Measurements from ENCODE around the gene REEP5.
"Not testable (repeated sequence)": the region's sequence is repeated elsewhere in the genome, so short reads cannot be mapped to it uniquely, and the experiment has no call there.

Gene REEP5

DNA sequence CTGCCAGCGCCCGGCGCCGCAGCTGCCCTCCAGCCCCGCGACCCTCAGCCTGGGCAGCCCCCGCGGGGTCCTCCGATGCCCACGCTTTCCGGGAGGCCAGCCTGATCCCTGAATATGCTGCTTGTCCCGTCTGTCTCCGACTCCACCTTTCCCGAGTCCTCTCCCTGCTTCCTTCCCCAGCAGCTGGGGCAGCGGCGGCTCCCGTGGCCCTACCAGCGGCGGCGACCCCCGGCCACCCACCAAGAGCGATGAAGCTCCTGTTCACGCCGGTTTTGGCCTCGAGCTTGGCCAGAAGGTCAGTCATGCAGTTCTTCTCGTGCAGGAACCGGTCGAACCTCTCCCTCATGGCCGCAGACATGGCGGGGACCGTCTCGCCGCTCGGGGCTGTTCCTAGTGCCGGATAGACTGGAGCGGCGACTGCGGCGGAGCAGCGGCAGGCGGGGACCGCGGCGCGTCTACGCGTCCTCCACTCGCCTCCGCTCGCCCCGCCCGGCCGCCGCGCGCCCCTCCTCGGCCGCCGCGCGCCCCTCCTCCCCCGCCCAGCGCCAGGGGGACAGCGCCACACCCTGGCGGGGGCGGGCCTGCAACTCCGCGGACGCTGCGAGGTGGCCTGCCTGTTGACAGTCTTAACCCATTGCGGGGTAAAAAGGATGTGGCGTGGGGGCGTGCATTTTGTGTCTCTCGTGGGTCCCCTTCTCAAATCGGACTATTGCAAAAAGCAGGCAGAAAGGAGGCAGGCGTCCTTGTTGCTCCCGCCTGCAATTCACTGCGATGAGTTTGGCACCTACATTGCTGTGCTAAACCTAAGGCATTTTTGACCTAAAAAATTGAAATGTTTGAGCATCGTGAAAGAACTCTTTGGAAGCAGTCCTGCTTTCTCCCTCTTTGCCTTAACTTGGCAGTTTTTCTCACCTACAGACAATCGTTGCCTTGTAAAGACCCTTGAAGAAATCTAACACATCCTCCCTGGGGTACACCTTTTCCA, at the start of gene REEP5:
REEP5 (minus strand) TSS at position 395 of the 985 bp plus-strand sequence; CDS start at position 358, 37 bp downstream.
- peak; percentile 86 for DNase-seq (ENCODE audit: low read depth, low spot score)

DNA sequence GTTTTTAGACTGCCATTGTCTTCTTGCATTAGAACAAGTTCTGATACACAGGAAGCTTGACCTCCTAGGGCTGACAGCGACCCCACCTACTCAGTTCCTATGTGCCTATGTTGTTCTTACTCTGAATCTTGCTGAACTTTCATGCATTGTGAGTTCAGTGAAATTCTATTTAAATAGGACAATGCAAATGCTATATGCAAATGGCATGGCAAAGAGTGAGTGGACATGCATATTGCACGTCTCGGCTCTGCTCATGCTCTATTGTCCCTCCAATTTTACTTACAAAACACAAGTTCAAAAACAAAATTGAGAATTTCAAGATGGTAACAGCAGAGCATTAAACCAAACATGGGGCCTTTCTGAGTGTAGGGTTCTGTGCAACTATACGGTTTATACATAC, 49.2 kb upstream of the REEP5 start:
- DNase-seq (ENCODE audit: low read depth, low spot score): no peak

DNA sequence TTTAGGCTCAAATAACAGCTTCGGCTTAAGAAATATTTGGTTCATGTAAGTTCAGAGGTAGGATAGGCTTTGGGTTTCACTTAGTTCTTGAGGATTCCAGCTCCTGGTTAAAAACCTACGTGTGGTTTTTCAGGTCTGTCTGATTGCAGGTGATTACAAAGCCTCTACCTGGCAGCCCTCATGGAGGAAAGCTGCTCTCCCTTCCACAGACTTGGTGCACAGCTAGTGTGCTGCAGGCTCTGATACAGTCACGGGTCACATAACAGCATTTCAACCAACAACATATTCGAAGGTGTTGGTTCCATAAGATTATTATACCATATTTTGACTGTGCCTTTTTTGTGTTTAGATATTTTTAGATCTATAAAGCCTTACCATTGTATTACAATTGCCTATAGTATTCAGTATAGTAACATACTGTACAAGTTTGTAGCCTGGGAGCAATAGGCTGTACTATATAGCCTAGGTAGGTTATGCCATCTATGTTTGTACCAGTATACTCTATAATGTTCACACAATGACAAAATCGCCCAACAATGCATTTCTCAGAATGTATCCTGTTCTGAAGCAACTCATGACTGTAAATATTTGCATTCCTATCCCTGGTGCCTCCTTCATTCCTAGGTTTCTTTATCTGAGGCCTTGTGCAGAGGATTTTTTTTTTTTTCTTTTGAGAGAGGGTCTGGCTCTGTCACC, 46.5 kb upstream of the REEP5 start:
- no peak for DNase-seq (ENCODE audit: low read depth, low spot score)

DNA sequence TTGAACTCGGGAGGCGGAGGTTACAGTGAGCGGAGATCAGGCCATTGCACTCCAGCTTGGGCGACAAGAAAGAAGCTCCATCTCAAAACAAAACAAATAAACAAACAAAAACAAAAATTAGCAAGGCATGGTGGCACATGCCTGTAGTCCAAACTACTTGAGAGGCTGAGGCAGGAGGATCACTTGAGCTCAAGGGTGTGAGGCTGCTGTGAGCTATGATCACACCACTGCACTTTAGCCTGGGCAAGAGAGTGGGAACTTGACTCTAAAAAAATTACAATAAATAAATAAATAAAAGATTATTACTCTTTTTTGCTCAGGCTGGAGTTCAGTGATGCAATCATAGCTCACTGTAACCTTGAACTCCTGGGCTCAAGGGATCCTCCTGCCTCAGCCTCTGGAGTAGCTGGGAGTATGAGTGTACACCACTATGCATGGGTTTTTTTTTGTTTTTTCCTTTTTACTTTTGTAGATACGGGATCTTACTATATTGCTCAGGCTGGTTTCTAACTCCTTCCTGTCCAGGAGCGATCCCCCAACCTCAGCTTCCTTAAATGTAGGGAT, 45.6 kb upstream of the REEP5 start:
- DNase-seq (ENCODE audit: low read depth, low spot score): no peak

DNA sequence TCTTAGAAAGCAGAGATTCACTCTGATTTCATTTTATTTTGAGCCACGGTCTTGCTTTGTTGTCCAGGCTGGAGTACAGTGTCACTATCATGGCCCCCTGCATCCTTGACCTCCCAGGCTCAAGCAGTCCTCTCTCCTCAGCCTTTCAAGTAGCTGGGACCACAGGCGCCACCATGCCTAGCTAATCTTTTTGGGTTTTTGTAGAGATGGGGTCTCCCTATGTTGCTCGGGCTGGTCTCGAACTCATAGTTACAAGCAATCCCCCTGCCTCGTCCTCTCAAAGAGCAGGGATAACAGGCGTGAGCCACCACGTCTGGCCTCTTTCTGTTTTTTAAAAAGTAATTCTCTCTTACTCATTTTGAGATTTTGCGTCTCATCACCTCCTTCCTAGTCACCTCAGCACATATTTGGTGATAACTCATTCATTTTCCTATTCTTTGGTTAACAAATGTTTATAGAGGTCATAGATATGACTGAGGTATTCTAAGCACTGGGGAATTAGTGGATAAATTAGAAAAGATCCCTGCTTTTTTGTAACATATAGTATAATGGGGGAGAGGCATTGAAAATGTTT, 43.8 kb upstream of the REEP5 start:
- DNase-seq (ENCODE audit: low read depth, low spot score): no peak

DNA sequence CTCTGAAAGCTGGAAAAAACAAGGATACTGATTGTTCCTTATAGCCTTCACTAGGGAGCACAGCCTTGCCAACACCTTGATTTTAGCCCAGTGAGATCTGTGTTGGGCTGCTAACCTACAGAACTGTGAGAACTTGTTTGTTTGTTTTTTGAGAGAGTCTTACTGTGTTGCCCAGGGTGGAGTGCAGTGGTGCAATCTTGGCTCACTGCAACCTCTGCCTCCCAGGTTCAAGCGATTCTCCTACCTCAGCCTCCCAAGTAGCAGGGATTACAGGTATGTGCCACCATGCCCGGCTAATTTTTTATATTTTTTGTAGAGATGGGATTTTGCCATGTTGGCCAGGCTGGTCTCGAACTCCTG, 41.3 kb upstream of the REEP5 start:
- not testable (repeated sequence) for DNase-seq (ENCODE audit: low read depth, low spot score)

DNA sequence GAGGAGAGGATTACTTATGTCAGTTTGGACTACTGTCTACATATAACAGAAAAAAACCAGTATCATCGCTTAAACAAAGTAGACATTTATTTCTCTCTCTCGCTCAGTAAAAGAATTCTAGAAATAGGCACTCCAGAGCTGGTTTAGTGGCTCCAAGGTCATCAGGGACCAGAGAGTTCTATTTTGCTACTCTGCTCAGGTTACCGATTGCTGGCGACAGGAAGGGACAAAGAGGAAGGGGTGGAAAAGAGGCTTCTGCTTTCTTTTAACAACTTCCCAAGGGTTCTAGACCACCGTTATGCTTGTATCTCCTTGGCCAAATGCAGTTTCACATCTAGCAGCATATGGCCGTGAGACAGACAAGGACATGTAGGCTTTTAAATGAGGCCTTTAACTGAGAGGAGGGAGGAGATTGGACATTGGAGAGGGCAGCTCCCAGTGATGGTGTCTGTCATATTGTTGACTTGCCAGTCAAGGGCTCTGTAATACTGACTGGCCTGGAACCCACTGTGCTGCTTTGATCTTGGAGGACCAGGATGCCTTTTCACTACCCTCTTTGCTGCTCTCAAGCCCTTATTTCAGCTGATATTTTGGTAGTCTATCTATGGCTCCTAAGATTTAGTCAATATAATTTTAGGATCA, 39.0 kb upstream of the REEP5 start:
- no peak for DNase-seq (ENCODE audit: low read depth, low spot score)

DNA sequence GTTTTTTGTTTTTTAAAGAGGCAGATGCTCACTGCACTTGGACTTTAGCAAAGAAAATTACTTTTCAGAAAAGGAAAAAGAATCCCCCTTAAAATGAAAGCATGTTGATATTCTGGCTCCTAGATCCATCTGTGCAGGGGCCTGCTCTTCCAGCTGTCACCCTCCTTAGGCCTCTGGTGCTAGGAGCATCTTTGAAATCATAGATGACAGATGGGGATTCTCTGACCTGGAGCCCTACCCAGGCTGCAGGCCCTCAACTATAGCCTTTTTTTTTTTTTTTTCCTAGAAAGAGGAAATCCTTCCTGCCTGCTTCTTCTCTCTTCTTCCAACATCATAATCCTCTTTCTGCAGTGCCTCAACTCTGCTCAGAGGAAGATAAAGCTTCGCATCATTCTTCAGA, 38.3 kb upstream of the REEP5 start:
- DNase-seq (ENCODE audit: low read depth, low spot score): no peak

DNA sequence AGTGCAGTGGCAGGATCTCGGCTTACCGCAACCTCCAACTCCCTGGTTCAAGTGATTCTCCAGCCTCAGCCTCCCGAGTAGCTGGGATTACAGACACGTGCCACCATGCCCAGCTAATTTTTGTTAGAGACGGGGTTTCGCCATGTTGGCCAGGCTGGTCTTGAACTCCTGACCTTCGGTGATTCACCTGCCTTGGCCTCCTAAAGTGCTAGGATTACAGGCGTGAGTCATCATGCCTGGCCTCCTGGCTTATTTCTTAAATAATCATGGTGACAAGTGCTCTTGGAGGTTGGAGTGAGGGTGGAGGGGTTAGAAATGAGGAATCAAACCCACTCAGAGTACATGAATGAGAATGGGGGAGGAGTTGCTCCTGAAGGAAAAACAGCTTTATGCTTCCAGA, 37.8 kb upstream of the REEP5 start:
- DNase-seq (ENCODE audit: low read depth, low spot score): not testable (repeated sequence)

DNA sequence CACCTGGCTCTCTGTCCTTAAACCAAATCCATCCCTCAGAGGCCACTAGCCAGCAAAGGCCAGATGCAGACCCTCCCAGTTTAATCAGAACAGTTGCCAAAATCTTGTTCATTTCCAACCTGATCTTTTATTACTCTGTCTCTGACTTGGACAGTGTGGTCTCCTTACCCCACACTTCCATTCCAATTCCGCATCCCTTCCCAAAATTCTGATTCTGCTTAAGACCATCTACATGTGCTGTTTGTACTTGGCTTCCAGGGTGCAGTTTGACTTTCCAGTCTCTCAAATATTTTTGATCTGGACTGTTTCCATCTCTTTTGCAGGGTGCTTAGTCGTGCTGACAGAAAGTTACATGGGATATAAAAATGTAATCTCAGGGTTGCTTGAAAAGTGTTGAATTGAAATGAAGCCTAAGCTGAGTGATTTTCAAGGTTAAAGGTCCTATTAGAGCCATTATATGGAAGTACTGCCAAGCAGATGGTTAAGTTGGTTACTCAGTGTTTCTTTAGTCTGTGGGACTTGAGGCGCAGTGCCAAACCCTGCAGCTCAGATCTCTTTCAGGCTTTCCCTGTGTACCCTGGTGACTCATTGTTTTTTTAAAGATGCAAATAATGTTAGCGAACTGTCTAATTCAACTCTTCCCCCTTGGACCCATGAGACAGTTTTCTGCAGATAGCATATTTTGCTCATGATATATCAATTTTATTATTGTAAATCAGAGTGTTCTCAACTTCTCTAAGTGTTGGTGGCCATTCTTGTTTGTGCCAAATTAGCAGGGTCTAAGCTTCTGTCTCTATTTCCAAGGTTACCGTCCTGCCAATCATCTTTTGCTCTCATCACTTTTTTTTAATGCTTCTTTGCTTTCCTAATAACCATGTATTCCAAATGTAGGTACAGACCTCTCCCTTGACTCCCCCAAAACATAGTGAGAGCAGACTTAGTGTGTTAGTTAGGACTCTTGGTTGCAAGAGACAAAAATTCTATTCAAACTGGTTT, 36.4 kb upstream of the REEP5 start:
- no peak for DNase-seq (ENCODE audit: low read depth, low spot score)

DNA sequence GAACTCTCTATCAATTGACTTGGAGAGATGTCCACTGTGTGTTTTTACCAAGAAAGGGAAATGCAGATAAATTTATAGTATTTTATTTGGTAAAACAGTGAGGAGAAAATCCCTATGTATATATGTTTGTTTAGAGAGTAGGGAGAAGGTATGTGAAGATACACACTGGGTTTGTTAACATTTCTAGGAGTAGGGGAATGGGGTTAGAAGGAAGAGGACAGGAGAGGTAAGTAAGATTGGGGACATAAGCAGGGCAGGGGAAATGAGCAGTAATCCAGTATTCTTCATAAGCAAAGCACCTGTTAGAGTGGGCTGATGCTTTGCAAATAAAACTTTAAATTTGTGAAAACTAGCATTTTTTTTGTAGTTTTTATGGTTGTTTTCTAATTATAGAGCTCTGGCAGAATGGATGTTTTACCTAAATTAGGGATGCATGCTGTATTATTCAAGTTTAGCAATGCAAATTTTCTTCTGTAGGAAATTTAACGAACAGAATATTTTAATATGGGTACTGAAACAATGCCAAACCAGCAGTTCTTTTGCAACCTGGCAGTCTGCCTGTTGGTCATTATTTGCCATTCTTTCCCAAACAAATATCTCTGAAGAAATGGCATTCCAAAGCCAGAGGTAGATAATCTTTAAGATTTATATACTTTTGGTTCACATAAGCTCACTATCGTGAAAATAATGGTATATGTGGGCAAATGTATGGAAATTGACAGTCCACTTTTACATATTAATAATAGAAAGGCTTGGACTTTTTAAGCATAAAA, 35.2 kb upstream of the REEP5 start:
- DNase-seq (ENCODE audit: low read depth, low spot score): no peak

DNA sequence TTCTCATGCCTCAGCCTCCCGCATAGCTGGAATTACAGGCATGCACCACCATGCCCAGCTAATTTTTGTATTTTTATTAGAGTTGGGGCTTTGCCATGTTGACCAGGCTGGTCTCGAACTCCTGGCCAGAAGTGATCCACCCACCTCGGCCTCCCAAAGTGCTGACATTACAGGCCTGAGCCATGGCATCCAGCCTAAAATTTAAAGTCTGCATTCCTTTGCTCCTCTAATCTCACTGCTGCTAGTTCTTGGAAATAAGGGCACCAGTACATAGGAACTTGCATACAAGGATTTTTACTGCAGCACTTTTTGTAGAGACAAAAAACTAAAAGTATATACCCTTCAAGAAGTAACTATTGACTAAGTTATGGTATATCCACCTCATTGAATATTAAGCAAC, 34.6 kb upstream of the REEP5 start:
- no peak for DNase-seq (ENCODE audit: low read depth, low spot score)

DNA sequence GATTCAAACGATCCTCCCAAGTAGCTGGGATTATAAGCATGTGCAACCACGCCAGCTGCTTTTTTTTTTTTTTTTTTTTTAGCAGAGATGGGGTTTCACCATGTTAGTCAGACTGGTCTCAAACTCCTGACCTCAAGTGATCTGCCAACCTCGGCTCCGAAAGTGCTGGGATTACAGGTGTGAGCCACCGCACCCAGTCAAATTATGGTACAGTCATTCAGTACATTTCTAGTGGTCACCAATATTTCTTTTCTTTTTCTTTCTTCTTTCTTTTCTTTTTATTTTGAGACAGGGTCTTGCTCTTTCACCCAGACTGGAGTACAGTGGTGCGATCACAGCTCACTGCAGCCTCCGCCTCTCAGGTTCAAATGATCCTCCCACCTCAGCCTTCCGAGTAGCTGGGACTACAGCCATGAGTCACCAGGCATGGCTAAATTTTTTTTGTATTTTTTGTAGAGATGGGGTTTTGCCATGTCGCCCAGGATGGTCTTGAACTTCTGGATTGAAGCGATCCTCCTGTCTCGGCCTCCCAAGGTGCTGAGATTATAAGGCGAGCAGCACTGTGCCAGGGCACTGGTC, 29.2 kb upstream of the REEP5 start:
- no peak for DNase-seq (ENCODE audit: low read depth, low spot score)

DNA sequence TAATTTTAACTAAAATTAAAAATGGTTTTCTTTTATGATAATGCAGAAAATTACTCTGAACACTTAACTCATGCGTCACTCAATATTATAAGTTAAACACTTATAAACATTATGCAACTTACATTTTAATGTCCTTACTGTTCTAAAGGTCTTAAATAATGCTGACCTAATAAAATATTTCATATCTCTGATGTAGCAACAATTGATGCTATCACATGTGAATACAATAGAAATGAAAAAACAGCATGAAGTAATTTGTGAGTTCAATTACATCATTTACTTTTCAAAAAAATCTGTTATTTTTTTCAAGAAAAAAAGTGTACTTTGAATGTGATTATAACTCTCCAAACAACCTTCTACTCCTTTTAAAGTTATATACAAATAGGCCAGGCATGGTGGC, 26.4 kb upstream of the REEP5 start:
- DNase-seq (ENCODE audit: low read depth, low spot score): no peak

DNA sequence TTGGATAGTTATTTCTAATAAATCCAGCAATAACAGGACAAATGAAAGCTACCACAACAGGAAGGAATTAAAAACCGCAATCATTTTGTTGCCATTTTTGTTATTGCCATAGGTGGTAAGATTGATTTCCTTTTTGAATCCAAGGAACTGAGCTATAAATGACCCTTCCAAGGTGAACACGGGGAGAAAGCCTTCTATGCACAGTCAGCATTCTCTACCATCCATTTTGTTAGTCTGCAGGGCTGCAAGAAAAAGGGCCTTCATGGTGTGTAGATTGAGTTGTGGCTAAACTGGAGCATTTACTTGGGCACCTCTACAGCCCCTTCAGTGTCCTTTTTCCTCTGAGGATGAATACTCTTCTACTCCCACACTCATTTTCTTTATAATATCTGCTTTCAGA, 18.6 kb upstream of the REEP5 start:
- no peak for DNase-seq (ENCODE audit: low read depth, low spot score)

DNA sequence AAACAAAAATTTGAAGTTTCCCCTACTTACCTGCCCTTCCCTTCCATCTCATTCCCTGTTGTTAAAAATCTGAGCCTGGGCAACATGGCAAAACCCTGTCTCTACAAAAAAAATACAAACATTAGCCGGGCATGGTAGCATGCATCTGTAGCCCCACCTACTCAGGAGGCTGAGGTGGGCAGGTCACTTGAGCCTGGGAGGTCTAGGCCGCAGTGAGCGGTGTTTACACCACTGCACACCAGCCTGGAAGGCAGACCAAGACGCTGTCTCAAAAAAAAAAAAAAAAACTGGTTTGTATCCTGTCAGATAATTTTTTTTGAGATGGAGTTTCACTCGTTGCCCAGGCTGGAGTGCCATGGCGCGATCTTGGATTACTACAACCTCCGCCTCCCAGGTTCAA, 16.3 kb upstream of the REEP5 start:
- no peak for DNase-seq (ENCODE audit: low read depth, low spot score)

DNA sequence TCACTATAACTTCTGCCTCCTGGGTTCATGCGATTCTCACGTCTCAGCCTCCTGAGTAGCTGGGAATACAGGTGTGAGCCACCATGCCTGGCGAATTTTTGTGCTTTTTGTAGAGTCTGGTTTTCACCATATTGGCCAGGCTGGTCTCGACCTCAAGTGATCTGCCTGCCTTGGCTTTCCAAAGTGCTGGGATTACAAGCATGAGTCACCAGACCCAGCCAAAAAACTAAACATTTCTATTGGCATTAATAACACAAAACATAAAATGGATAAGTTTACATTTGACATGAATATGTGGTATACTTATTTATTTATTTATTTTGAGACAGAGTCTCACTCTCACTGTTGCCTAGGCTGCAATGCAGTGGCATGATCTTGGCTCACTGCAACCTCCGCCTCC, 13.6 kb upstream of the REEP5 start:
- no peak for DNase-seq (ENCODE audit: low read depth, low spot score)

DNA sequence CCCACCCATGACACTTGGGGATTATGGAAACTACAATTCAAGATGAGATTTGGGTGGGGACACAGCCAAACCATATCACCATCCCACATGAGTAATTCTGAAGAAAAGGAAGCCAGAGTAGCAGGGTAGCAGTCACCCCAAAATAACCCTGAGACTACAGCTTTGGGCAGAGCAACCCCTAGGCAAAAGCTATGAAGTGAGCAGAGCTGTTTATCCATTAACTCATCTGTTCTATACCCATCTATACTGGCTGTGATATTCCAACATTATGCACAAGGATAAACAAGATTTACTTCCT, 12.3 kb upstream of the REEP5 start:
- no peak for DNase-seq (ENCODE audit: low read depth, low spot score)

DNA sequence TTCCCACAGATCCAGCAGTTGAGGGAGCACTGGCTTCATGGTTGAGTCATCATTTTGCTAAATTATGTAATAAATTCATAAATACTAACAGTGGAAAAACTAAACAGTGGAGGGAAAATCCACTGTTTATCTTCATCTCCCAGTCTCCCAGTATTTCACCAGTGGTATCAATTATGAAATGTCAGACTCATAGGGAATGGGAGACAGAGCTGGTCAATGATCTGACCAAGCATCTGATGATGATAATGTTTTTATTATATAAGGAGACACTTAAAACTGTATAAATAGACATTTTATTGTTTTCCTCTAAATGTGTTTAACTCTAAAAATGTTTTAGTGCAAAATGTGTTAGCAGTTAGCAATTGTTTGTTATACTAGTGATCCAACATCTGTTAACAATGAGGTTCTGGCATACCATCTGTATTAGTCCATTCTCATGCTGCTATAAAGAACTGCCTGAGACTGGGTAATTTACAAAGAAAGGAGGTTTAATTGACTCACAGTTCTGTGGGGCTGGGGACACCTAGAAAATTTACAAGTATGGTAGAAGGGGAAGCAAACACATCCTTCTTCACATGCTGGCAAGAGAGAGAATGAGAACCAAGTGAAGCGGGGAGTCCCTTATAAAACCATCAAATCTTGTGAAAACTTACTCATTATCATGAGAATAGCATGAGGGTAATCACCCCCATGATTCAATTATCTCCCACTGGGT, 11.8 kb upstream of the REEP5 start:
- no peak for DNase-seq (ENCODE audit: low read depth, low spot score)

Data from ELF-1 (cell line).